Vagina (tissue), 2 donors: Measurements from ENCODE around the gene CREBBP.

ENCODE experiments used
- POLR2AphosphoS5 ChIP-seq, 2 donors: sonication (generic); formaldehyde crosslinking; IDR thresholded peaks; one replicate each; pipeline ENCODE4 v1.9.0; 2017; ENCODE audit warnings: antibody characterized with exemption in 2 of 2, mild to moderate bottlenecking in 2 of 2, low read depth in 1 of 2; ENCODE audit not compliant: insufficient read depth in 1 of 2
- TF ChIP-seq, protein P1 (sequence below), 3 experiments: fragments of 450-650 bp in 2 of 3; fragments of 200-600 bp in 1 of 3; sonication (generic) in 1 of 3; IDR thresholded peaks; one replicate each; pipeline ENCODE4 v1.5.1; 2017 to 2019; ENCODE audit warnings: antibody characterized with exemption in 3 of 3, mild to moderate bottlenecking in 2 of 3, moderate library complexity in 2 of 3

DNA sequence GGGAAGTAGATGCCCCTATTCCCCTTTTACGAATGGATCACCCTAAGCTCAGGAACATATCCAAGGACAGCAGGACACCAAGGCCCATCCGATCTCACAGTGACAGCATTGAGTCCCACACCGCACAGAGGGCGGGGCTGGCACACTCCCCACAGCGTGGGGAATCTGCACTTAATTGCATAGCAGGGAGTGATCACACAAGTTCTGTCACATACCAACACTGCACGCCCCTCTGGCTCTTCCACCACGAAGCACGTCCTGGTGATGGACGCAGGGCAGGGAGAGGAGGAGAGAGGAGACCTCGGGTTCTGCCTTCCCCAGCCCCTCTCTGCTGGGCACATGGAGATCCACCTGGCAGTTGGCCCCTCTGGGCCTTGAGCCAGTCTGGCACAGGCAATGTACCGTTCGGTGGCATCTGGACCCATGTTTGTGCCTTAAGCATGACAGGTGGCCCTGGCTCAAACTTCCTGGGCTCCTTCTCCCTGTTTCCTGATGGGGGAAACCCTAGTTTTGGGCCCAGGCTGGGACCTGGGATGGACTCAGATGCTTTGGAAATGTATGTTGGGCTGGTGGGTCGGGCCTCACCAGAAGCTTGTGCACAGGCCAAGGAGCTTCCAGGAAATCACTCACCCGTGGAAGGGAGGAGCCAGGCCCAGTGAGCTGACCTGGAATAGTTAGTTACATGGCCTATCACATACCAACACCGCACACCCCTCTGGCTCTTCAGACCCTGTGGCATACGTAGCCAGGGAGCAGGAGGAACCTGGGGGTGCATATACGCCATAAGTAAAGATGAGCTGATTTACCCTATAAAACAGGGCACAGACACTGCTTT lies 35.1 kb upstream of the CREBBP start:
- TF ChIP-seq, protein P1, sequence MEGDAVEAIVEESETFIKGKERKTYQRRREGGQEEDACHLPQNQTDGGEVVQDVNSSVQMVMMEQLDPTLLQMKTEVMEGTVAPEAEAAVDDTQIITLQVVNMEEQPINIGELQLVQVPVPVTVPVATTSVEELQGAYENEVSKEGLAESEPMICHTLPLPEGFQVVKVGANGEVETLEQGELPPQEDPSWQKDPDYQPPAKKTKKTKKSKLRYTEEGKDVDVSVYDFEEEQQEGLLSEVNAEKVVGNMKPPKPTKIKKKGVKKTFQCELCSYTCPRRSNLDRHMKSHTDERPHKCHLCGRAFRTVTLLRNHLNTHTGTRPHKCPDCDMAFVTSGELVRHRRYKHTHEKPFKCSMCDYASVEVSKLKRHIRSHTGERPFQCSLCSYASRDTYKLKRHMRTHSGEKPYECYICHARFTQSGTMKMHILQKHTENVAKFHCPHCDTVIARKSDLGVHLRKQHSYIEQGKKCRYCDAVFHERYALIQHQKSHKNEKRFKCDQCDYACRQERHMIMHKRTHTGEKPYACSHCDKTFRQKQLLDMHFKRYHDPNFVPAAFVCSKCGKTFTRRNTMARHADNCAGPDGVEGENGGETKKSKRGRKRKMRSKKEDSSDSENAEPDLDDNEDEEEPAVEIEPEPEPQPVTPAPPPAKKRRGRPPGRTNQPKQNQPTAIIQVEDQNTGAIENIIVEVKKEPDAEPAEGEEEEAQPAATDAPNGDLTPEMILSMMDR (IDR thresholded peaks at IDR 0.05) = no peak
- TF ChIP-seq POLR2AphosphoS5 (IDR thresholded peaks at IDR 0.05; ENCODE audit: insufficient read depth in 1 of 2, low read depth in 1 of 2) = no peak
